Ishikawa (cell line): ENCODE data around the gene GTF2A1.

Experiments
- CEBPB ChIP-seq: IDR thresholded peaks from 2 replicates; pipeline ENCODE4 v1.6.1; 2012
- CREB1 ChIP-seq: IDR thresholded peaks from 2 replicates; pipeline ENCODE4 v1.6.1; 2012; ENCODE audit warnings: low read depth
- EGR1 ChIP-seq: IDR thresholded peaks from 2 replicates; pipeline ENCODE4 v1.6.1; 2012
- EP300 ChIP-seq: IDR thresholded peaks from 2 replicates; pipeline ENCODE4 v1.6.1; 2012; ENCODE audit warnings: borderline replicate concordance
- FOXM1 ChIP-seq: IDR thresholded peaks from 2 replicates; pipeline ENCODE4 v1.6.1; 2012; ENCODE audit warnings: low read depth, borderline replicate concordance
- MAX ChIP-seq: IDR thresholded peaks from 2 replicates; pipeline ENCODE4 v1.6.1; 2012
- NFIC ChIP-seq: IDR thresholded peaks from 2 replicates; pipeline ENCODE4 v1.6.1; 2012
- REST ChIP-seq: IDR thresholded peaks from 2 replicates; pipeline ENCODE4 v1.6.1; 2012; ENCODE audit warnings: low read depth, mild to moderate bottlenecking
- TAF1 ChIP-seq: IDR thresholded peaks from 2 replicates; pipeline ENCODE4 v1.6.1; 2012; ENCODE audit warnings: low read depth, mild to moderate bottlenecking
- TCF12 ChIP-seq: IDR thresholded peaks from 2 replicates; pipeline ENCODE4 v1.6.1; 2012; ENCODE audit warnings: low read depth
- TEAD4 ChIP-seq: IDR thresholded peaks from 2 replicates; pipeline ENCODE4 v1.6.1; 2012
- USF1 ChIP-seq: IDR thresholded peaks from 2 replicates; pipeline ENCODE4 v1.6.1; 2012
- YY1 ChIP-seq: IDR thresholded peaks from 2 replicates; pipeline ENCODE4 v1.6.1; 2012; ENCODE audit warnings: low read depth
- ZBTB7A ChIP-seq: IDR thresholded peaks from 2 replicates; pipeline ENCODE4 v1.6.1; 2012; ENCODE audit warnings: low read depth

GTF2A1 gene

GRCh38 chr14:81137316-81137715, 83.4 kb downstream of the GTF2A1 start:
- no peak for TF ChIP-seq CEBPB
- TF ChIP-seq TAF1, result no peak
- TF ChIP-seq ZBTB7A, result no peak

GRCh38 chr14:81133400-81133799, 87.4 kb downstream of the GTF2A1 start:
- no peak for TF ChIP-seq CREB1
- TF ChIP-seq TEAD4, result no peak

- no peak for TF ChIP-seq FOXM1
Observed at GRCh38 chr14:81132468-81132867, 88.3 kb downstream of the GTF2A1 start.

- no peak for TF ChIP-seq EP300
- TF ChIP-seq REST, result no peak
- no peak for TF ChIP-seq FOXM1
- TF ChIP-seq CEBPB, result no peak
- no peak for TF ChIP-seq ZBTB7A
- no peak for TF ChIP-seq USF1
- TF ChIP-seq YY1, result no peak
- TF ChIP-seq CREB1, result no peak
- TF ChIP-seq TAF1, result no peak
- TF ChIP-seq MAX, result no peak
Observed at GRCh38 chr14:81129242-81129641, 91.5 kb downstream of the GTF2A1 start.

- TF ChIP-seq FOXM1, result no peak
- no peak for TF ChIP-seq EGR1
- no peak for TF ChIP-seq REST
- no peak for TF ChIP-seq TAF1
- no peak for TF ChIP-seq NFIC
- TF ChIP-seq EP300, result no peak
- no peak for TF ChIP-seq YY1
- no peak for TF ChIP-seq USF1
- TF ChIP-seq ZBTB7A, result no peak
- TF ChIP-seq CEBPB, result no peak
- no peak for TF ChIP-seq TEAD4
- TF ChIP-seq CREB1, result no peak
- no peak for TF ChIP-seq TCF12
Observed at GRCh38 chr14:81127785-81128184, 93.0 kb downstream of the GTF2A1 start.

GRCh38 chr14:81125536-81125935, 95.2 kb downstream of the GTF2A1 start:
- TF ChIP-seq TEAD4 (no peak), TCF12 (no peak), MAX (no peak), CEBPB (no peak), TAF1 (no peak), USF1 (no peak), REST (no peak), CREB1 (no peak)
